Activated CD4-positive, alpha-beta memory T cell treated with anti-CD3 and anti-CD28 coated beads for 36 hours (primary cell): ENCODE results near the gene CH25H. TPM values are rescaled to one million over a fixed set of nuclear protein-coding genes. Genes with fewer than 3 reads are reported as not detected.
"Not testable (repeated sequence)": the region's sequence is repeated elsewhere in the genome, so short reads cannot be mapped to it uniquely, and the experiment has no call there.

Source experiments
- CTCF ChIA-PET: fragments of 350-600 bp; sonication (Branson Sonifier 250); formaldehyde crosslinking; loops from one replicate; lab custom pipeline; 2021; ENCODE audit warnings: antibody characterized with exemption, inconsistent platforms; lab: Charles Lee
- POLR2A ChIA-PET: fragments of 350-600 bp; sonication (Branson Sonifier 250); formaldehyde crosslinking; loops from one replicate; lab custom pipeline; 2021; ENCODE audit warnings: antibody characterized with exemption; lab: Charles Lee
- DNase-seq: peaks from one replicate; pipeline ENCODE4 v3.0.0-alpha.2; 2020
- H3K27ac Mint-ChIP-seq: one replicate; pipeline ENCODE4 v1.8.0; 2021; ENCODE audit warnings: mixed read lengths
- H3K27me3 Mint-ChIP-seq: one replicate; pipeline ENCODE4 v1.8.0; 2021; ENCODE audit warnings: mixed read lengths
- H3K36me3 Mint-ChIP-seq: one replicate; pipeline ENCODE4 v1.8.0; 2021; ENCODE audit warnings: mixed read lengths
- H3K4me1 Mint-ChIP-seq: one replicate; pipeline ENCODE4 v1.8.0; 2021; ENCODE audit warnings: low read depth, mixed read lengths
- H3K4me3 Mint-ChIP-seq: one replicate; pipeline ENCODE4 v1.8.0; 2021; ENCODE audit warnings: mild to moderate bottlenecking, mixed read lengths
- H3K9me3 Mint-ChIP-seq: one replicate; pipeline ENCODE4 v1.8.0; 2021; ENCODE audit warnings: mixed read lengths
- intact Hi-C: fragments of 100-400 bp; cut with micrococcal nuclease; formaldehyde crosslinking; loops from one replicate; pipeline ENCODE4 v1.15.1; 2023
- total RNA-seq, 2 experiments: library from RNA; stranded (reverse); gene quantifications; one replicate each; pipeline ENCODE4 v1.2.3, GENCODE V29; 2021

CH25H gene
- total RNA-seq, 2 experiments from 2014 or later, result 0.12 TPM; not detected in 1

- H3K9me3 Mint-ChIP-seq, result peaks cover 7% of the 10 kb centered on the region
- H3K4me1 Mint-ChIP-seq, result peaks cover 9% of the 10 kb centered on the region
- no peaks in the 10 kb centered on the region for H3K36me3 Mint-ChIP-seq
- intact Hi-C loops, result no loop called here
- POLR2A ChIA-PET, result no interaction called here
- no peak overlapping the region for H3K4me3 Mint-ChIP-seq
- H3K27me3 Mint-ChIP-seq, result peaks cover 16% of the 10 kb centered on the region
- H3K27ac Mint-ChIP-seq, result no peak overlapping the region
- CTCF ChIA-PET, result interaction anchor here (1.0 kb wide), 1 partner anchor 159 kb away, joined by 3 read pairs; no protein-coding TSS in a partner anchor
- DNase-seq, result no peak
These were observed 17.8 kb downstream of the CH25H start for GRCh38 chr10:89189211-89189734.

- Mint-ChIP-seq H3K27me3 (peaks cover 11% of the 10 kb centered on the region), H3K27ac (no peak overlapping the region), H3K4me3 (no peak overlapping the region), H3K36me3 (no peaks in the 10 kb centered on the region), H3K9me3 (peaks cover 7% of the 10 kb centered on the region), H3K4me1 (peaks cover 6% of the 10 kb centered on the region)
- POLR2A ChIA-PET, result no interaction called here
- CTCF ChIA-PET, result interaction anchor here (1.3 to 1.9 kb wide), 2 partner anchors 155 to 156 kb away, joined by 3 to 8 read pairs; no protein-coding TSS in a partner anchor
- intact Hi-C loops, result no loop called here
- DNase-seq, result no peak
These were observed 21.5 kb downstream of the CH25H start for GRCh38 chr10:89185658-89186057.

GRCh38 chr10:89184638-89185037 is 22.5 kb downstream of the CH25H start:
- peaks cover 8% of the 10 kb centered on the region for H3K27me3 Mint-ChIP-seq
- no peak overlapping the region for H3K4me3 Mint-ChIP-seq
- no peaks in the 10 kb centered on the region for H3K36me3 Mint-ChIP-seq
- no peak overlapping the region for H3K27ac Mint-ChIP-seq
- no peak for DNase-seq
- intact Hi-C loops, result no loop called here
- ChIA-PET CTCF (interaction anchor here (0.6 to 1.9 kb wide), 4 partner anchors 23 to 455 kb away, joined by 3 to 8 read pairs (median 4); no protein-coding TSS in a partner anchor), POLR2A (no interaction called here)
- H3K9me3 Mint-ChIP-seq, result peaks cover 3% of the 10 kb centered on the region
- H3K4me1 Mint-ChIP-seq, result peaks cover 6% of the 10 kb centered on the region

- no peak overlapping the region for H3K27ac Mint-ChIP-seq
- DNase-seq, result no peak
- CTCF ChIA-PET, result interaction anchor here (1.3 kb wide), 1 partner anchor 24 kb away, joined by 3 read pairs; no protein-coding TSS in a partner anchor
- no peaks in the 10 kb centered on the region for H3K4me1 Mint-ChIP-seq
- H3K4me3 Mint-ChIP-seq, result no peak overlapping the region
- intact Hi-C loops, result no loop called here
- no peaks in the 10 kb centered on the region for H3K9me3 Mint-ChIP-seq
- H3K27me3 Mint-ChIP-seq, result peaks cover 8% of the 10 kb centered on the region
- POLR2A ChIA-PET, result no interaction called here
- no peaks in the 10 kb centered on the region for H3K36me3 Mint-ChIP-seq
These were observed 23.5 kb downstream of the CH25H start for GRCh38 chr10:89183571-89183970.

GRCh38 chr10:89182894-89183293 is 24.2 kb downstream of the CH25H start:
- no peak overlapping the region for H3K4me3 Mint-ChIP-seq
- DNase-seq, result peak; percentile 25
- intact Hi-C loops, result no loop called here
- ChIA-PET CTCF (interaction anchor here (1.2 kb wide), 1 partner anchor 154 kb away, joined by 3 read pairs; no protein-coding TSS in a partner anchor), POLR2A (interaction anchor here (0.5 kb wide), 1 partner anchor 16 kb away, joined by 3 read pairs; no protein-coding TSS in a partner anchor)
- H3K4me1 Mint-ChIP-seq, result no peaks in the 10 kb centered on the region
- H3K27me3 Mint-ChIP-seq, result peaks cover 8% of the 10 kb centered on the region
- H3K27ac Mint-ChIP-seq, result no peak overlapping the region
- H3K36me3 Mint-ChIP-seq, result no peaks in the 10 kb centered on the region
- no peaks in the 10 kb centered on the region for H3K9me3 Mint-ChIP-seq

- Mint-ChIP-seq H3K27ac (no peak overlapping the region), H3K4me3 (no peak overlapping the region), H3K9me3 (no peaks in the 10 kb centered on the region), H3K4me1 (no peaks in the 10 kb centered on the region), H3K36me3 (no peaks in the 10 kb centered on the region), H3K27me3 (peaks cover 21% of the 10 kb centered on the region)
- ChIA-PET POLR2A (no interaction called here), CTCF (no interaction called here)
- intact Hi-C loops, result no loop called here
- no peak for DNase-seq
These were observed 31.3 kb downstream of the CH25H start for GRCh38 chr10:89175816-89176215.

GRCh38 chr10:89173075-89173474 is 34.0 kb downstream of the CH25H start:
- no peaks in the 10 kb centered on the region for H3K9me3 Mint-ChIP-seq
- DNase-seq, result no peak
- no peaks in the 10 kb centered on the region for H3K4me1 Mint-ChIP-seq
- CTCF ChIA-PET, result no interaction called here
- no peak overlapping the region for H3K4me3 Mint-ChIP-seq
- H3K36me3 Mint-ChIP-seq, result no peaks in the 10 kb centered on the region
- H3K27me3 Mint-ChIP-seq, result peaks cover 26% of the 10 kb centered on the region
- intact Hi-C loops, result no loop called here
- POLR2A ChIA-PET, result no interaction called here
- H3K27ac Mint-ChIP-seq, result no peak overlapping the region

GRCh38 chr10:89171996-89172395 is 35.1 kb downstream of the CH25H start:
- Mint-ChIP-seq H3K27ac (no peak overlapping the region), H3K36me3 (no peaks in the 10 kb centered on the region), H3K9me3 (no peaks in the 10 kb centered on the region), H3K4me1 (no peaks in the 10 kb centered on the region), H3K4me3 (no peak overlapping the region), H3K27me3 (peaks cover 26% of the 10 kb centered on the region)
- intact Hi-C loops, result no loop called here
- DNase-seq, result no peak
- ChIA-PET POLR2A (no interaction called here), CTCF (no interaction called here)

- ChIA-PET CTCF (no interaction called here), POLR2A (no interaction called here)
- no peaks in the 10 kb centered on the region for H3K9me3 Mint-ChIP-seq
- no peak for DNase-seq
- H3K36me3 Mint-ChIP-seq, result no peaks in the 10 kb centered on the region
- no peak overlapping the region for H3K4me3 Mint-ChIP-seq
- H3K4me1 Mint-ChIP-seq, result peaks cover 3% of the 10 kb centered on the region
- H3K27me3 Mint-ChIP-seq, result peaks cover 30% of the 10 kb centered on the region
- intact Hi-C loops, result no loop called here
- no peak overlapping the region for H3K27ac Mint-ChIP-seq
These were observed 35.7 kb downstream of the CH25H start for GRCh38 chr10:89171263-89171872.

- peaks cover 30% of the 10 kb centered on the region for H3K27me3 Mint-ChIP-seq
- DNase-seq, H3K27ac Mint-ChIP-seq, H3K9me3 Mint-ChIP-seq, H3K36me3 Mint-ChIP-seq, POLR2A ChIA-PET, intact Hi-C loops, CTCF ChIA-PET, H3K4me3 Mint-ChIP-seq: not testable (repeated sequence)
- peaks cover 31% of the 10 kb centered on the region for H3K4me1 Mint-ChIP-seq
These were observed 38.7 kb downstream of the CH25H start for GRCh38 chr10:89168354-89168900.

- no peak for DNase-seq
- Mint-ChIP-seq H3K4me1 (peaks cover 36% of the 10 kb centered on the region), H3K36me3 (no peaks in the 10 kb centered on the region), H3K27me3 (peaks cover 30% of the 10 kb centered on the region), H3K27ac (no peak overlapping the region), H3K4me3 (no peak overlapping the region), H3K9me3 (no peaks in the 10 kb centered on the region)
- ChIA-PET POLR2A (no interaction called here), CTCF (interaction anchor here (1.5 kb wide), 1 partner anchor 40 kb away, joined by 4 read pairs; no protein-coding TSS in a partner anchor)
- intact Hi-C loops, result no loop called here
These were observed 39.2 kb downstream of the CH25H start for GRCh38 chr10:89167915-89168314.

GRCh38 chr10:89165923-89166322 is 41.2 kb downstream of the CH25H start:
- intact Hi-C loops, result no loop called here
- H3K27me3 Mint-ChIP-seq, result peaks cover 14% of the 10 kb centered on the region
- ChIA-PET CTCF (interaction anchor here (3.0 kb wide), 1 partner anchor 136 kb away, joined by 12 read pairs; no protein-coding TSS in a partner anchor), POLR2A (no interaction called here)
- no peak overlapping the region for H3K27ac Mint-ChIP-seq
- DNase-seq, result no peak
- H3K4me1 Mint-ChIP-seq, result peaks cover 37% of the 10 kb centered on the region
- H3K36me3 Mint-ChIP-seq, result no peaks in the 10 kb centered on the region
- H3K4me3 Mint-ChIP-seq, result no peak overlapping the region
- H3K9me3 Mint-ChIP-seq, result no peaks in the 10 kb centered on the region
